ENCODE data around the gene FZD10. TPM values are rescaled to one million over a fixed set of nuclear protein-coding genes. Genes with fewer than 3 reads are reported as not detected.

The FZD10 gene
- total and polyA plus RNA-seq, 2 of the 4 experiments (the other 2 are of a cell fraction) = not detected

DNA sequence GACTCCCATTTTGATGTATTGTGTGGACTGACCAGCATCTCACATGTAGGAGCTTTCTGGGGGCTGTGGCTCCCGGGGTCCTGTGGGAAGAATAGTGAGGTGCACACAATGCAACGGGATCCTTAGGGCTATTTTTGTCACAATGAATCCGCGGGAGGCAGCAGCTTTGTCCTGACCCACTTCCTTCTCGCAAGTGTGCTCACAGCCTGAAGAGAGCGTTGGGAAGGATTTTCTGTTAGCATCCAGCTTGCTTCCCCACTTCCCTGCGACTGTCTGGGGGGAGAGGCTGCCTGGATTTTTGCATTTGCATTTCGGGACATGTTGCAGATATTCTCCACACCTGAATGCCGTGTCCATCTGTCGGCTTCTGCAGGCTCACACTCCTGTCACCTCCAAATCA lies 31.9 kb downstream of the FZD10 start:
- H3K9me1 ChIP-seq (ENCODE audit: insufficient read depth, low read length) = no peaks in the 10 kb centered on the region
- no peak overlapping the region for H3K14ac ChIP-seq (replicated peaks; ENCODE audit: low read depth, low read length)
- no peaks in the 10 kb centered on the region for H3K36me3 ChIP-seq (ENCODE audit: control insufficient read depth, insufficient read depth, low read length)
- 52% methylated on average over 5 of the region's 10 CpGs; no CpG with 5 or more reads in 1 of the 2 experiments for WGBS, 2 experiments (ENCODE audit: extremely low coverage in 2 of 2, insufficient read length in 1 of 2)
- dilution Hi-C loops (cut with HindIII; ENCODE audit: low sequenced_read_pairs, unreplicated experiment) = no loop called here
- no peak overlapping the region for H2AK9ac ChIP-seq (replicated peaks; ENCODE audit: low read depth, low read length, poor library complexity)
- H4K5ac ChIP-seq (ENCODE audit: low read depth, low read length) = no peak overlapping the region
- no peak overlapping the region for H3K4me2 ChIP-seq (ENCODE audit: low read depth, low read length)
- no peaks in the 10 kb centered on the region for H4K20me1 ChIP-seq (ENCODE audit: insufficient read depth, low read length)
- ATAC-seq (ENCODE audit: low read depth) = no peak
- no peak overlapping the region for H3K56ac ChIP-seq (ENCODE audit: extremely low read depth, insufficient read depth, low read length)
- no peak overlapping the region for H2AK5ac ChIP-seq (ENCODE audit: low read depth, low read length)
- H3K4me1 ChIP-seq (ENCODE audit: control insufficient read depth, insufficient read depth, low read length) = no peaks in the 10 kb centered on the region
- in situ Hi-C loops (cut with MboI; ENCODE audit: low sequenced_read_pairs) = no loop called here
- DNase-seq = no peak
- no peak overlapping the region for H3K4ac ChIP-seq (ENCODE audit: low read depth, low read length)
- BruUV-seq (replicated peaks) = no TSS peak
- intact Hi-C loops (cut with micrococcal nuclease) = no loop called here
- H4K8ac ChIP-seq (ENCODE audit: low read depth in 2 of 2, low read length in 2 of 2) = no peak overlapping the region
- no peak overlapping the region for H2BK120ac ChIP-seq (ENCODE audit: low read depth, low read length)
- no peaks in the 10 kb centered on the region for H3K27me3 ChIP-seq (ENCODE audit: control insufficient read depth, insufficient read depth, low read length)
- H2BK20ac ChIP-seq (ENCODE audit: low read depth, low read length) = no peak overlapping the region
- no peak overlapping the region for H2BK5ac ChIP-seq (ENCODE audit: low read depth, low read length, poor library complexity, severe bottlenecking)
- H3K23ac ChIP-seq (ENCODE audit: low read depth, low read length) = no peak overlapping the region
- CTCF ChIA-PET = no interaction called here
- H3K9ac ChIP-seq (ENCODE audit: low read depth, low read length) = no peak overlapping the region
- H4K91ac ChIP-seq (ENCODE audit: insufficient read depth, low read depth, low read length) = no peak overlapping the region
- POLR2A ChIA-PET (ENCODE audit: unreplicated experiment) = no interaction called here
- no peaks in the 10 kb centered on the region for H3K79me1 ChIP-seq (ENCODE audit: low read depth in 1 of 2, low read length in 2 of 2)
- TF ChIP-seq RCOR1 (IDR thresholded peaks at IDR 0.05; ENCODE audit: insufficient replicate concordance, low read length) = no peak
- TF ChIP-seq RFX5 (IDR thresholded peaks at IDR 0.05; ENCODE audit: low read depth, low read length) = no peak
- no peak for TF ChIP-seq CHD1 (IDR thresholded peaks at IDR 0.05; ENCODE audit: low read depth, low read length)
- TF ChIP-seq BHLHE40 (IDR thresholded peaks at IDR 0.05; ENCODE audit: low read depth, low read length) = no peak
- H2BK15ac ChIP-seq (ENCODE audit: low read depth, low read length) = no peak overlapping the region
- no peak overlapping the region for H2AFZ ChIP-seq (replicated peaks; ENCODE audit: low read length, poor library complexity)
- H3K27ac ChIP-seq (ENCODE audit: insufficient read depth, low read length) = no peak overlapping the region
- H3K4me3 ChIP-seq (ENCODE audit: insufficient read depth, low read depth, low read length) = no peak overlapping the region
- H3K9me3 ChIP-seq (ENCODE audit: control insufficient read depth, insufficient read depth, low read length) = peaks cover 26% of the 10 kb centered on the region
- H3K18ac ChIP-seq (ENCODE audit: low read depth, low read length) = no peak overlapping the region

All from IMR-90 (cell line).